ENCODE data around the gene CCDC157. TPM values are rescaled to one million over a fixed set of nuclear protein-coding genes. Genes with fewer than 3 reads are reported as not detected.
"Not testable (repeated sequence)": the region's sequence is repeated elsewhere in the genome, so short reads cannot be mapped to it uniquely, and the experiment has no call there.

The CCDC157 gene
- total RNA-seq, 4 donors from 2014 or later: 2.2 to 4.7 (median 3.1) TPM

DNA sequence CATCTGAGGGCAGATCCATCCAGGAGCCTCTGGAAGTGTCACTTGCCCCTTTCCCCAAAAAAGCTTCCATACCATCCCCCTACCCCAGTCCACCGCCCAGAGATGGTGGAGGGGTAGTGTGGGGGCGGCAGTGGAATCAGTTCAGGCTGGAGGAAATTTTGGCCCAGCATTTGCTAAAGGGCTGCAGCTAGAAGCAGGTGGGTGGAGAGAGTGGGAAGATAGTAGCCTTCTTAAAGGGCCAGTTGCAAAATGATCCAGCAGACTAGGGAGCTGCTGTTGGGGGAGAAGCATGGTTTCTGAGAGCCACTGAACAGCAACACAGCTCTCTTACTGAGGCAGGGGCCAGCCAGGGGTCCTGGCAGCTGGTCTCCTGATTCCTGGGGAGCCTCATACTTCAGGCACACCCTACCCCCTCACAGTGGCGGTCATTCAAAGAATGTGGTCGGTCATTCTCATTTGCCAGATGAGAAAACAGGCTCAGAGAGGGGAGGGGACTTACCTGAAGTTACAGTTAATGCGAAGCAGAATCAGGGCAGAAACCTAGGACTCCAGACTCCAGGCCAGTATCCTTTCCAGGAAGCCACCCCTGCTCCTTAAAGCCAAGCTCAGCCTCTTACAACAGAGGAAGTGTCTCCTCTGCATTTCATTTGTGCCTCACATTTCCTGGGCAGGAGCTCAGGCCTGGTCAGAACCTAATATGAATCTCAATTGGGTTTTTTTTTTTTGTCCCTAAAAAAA is 45.4 kb downstream of the CCDC157 start:
- H3K27ac ChIP-seq: no peak overlapping the region
- peaks cover 35% of the 10 kb centered on the region for H3K4me1 ChIP-seq
- WGBS: 63% methylated on average over 5 of the region's 5 CpGs
- TF ChIP-seq EP300 (IDR thresholded peaks at IDR 0.05): no peak
- TF ChIP-seq, protein P1, sequence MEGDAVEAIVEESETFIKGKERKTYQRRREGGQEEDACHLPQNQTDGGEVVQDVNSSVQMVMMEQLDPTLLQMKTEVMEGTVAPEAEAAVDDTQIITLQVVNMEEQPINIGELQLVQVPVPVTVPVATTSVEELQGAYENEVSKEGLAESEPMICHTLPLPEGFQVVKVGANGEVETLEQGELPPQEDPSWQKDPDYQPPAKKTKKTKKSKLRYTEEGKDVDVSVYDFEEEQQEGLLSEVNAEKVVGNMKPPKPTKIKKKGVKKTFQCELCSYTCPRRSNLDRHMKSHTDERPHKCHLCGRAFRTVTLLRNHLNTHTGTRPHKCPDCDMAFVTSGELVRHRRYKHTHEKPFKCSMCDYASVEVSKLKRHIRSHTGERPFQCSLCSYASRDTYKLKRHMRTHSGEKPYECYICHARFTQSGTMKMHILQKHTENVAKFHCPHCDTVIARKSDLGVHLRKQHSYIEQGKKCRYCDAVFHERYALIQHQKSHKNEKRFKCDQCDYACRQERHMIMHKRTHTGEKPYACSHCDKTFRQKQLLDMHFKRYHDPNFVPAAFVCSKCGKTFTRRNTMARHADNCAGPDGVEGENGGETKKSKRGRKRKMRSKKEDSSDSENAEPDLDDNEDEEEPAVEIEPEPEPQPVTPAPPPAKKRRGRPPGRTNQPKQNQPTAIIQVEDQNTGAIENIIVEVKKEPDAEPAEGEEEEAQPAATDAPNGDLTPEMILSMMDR (IDR thresholded peaks at IDR 0.05): no peak
- no peak for TF ChIP-seq POLR2AphosphoS5 (IDR thresholded peaks at IDR 0.05)
- TF ChIP-seq POLR2A (IDR thresholded peaks at IDR 0.05): no peak
- no peak for DNase-seq (ENCODE audit: low spot score in 2 of 2)
- H3K4me3 ChIP-seq: no peak overlapping the region
- H3K27me3 ChIP-seq: no peaks in the 10 kb centered on the region
- peaks cover 11% of the 10 kb centered on the region for H3K36me3 ChIP-seq
- H3K9me3 ChIP-seq: no peaks in the 10 kb centered on the region

DNA sequence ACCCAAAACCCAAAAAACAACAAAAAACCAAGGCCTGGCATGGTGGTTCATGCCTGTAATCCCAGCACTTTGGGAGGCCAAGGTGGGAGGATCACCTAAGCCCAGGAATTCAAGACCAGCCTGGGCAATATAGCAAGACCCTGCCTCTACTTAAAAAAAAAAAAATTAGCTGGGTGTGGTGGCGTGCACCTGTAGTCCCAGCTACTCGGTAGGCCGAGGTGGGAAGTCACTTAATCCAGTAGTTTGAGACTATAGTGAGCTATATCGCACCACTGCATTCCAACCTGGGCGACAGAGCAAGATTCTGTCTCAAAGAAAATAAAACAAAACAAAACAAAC is 45.9 kb downstream of the CCDC157 start:
- H3K36me3 ChIP-seq: peaks cover 14% of the 10 kb centered on the region
- H3K27ac ChIP-seq; DNase-seq (ENCODE audit: low spot score in 2 of 2); H3K9me3 ChIP-seq; H3K27me3 ChIP-seq; H3K4me3 ChIP-seq: not testable (repeated sequence)
- WGBS: 97% methylated on average over 5 of the region's 5 CpGs
- peaks cover 31% of the 10 kb centered on the region for H3K4me1 ChIP-seq

DNA sequence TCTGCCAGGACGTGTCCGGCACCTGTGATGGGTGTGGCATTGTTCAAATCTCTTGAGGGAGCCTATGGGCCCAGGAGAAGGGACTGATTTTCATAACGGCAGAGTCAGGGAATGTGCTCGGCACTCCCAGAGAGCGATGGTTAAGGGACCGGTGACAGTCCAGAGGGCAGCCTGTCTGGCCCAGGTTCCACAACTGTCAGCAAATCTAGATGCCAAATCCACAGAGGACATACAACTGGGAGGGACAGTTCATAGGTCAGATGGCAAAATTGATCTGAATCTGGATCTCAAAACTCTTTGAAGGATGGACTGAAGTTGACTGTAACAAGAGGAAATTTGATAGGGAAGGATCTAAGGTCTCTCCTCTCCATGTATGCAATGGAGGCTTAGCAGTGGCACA is 47.5 kb downstream of the CCDC157 start:
- peaks cover 24% of the 10 kb centered on the region for H3K4me1 ChIP-seq
- WGBS: 68% methylated on average over 6 of the region's 6 CpGs

DNA sequence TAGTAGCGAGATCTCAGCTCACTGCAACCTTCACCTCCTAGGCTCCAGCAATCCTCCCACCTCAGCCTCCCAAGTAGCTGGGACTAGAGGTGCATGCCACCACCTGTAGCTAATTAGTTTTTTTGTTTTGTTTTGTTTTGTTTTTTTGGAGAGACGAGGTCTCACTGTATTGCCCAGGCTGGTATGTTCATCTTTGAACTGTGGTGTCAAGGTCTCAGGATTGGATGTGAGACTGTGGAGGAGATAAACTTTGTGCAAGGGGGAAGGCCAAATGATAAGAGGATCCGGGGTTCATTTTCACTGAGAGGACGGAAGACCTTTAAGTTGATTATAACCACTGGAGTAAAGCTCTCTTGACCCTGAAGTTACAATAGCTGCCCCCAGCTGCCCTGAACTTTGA is 48.9 kb downstream of the CCDC157 start:
- peaks cover 14% of the 10 kb centered on the region for H3K4me1 ChIP-seq
- 64% methylated on average over 4 of the region's 4 CpGs for WGBS
- no peaks in the 10 kb centered on the region for H3K27me3 ChIP-seq
- H3K9me3 ChIP-seq: no peaks in the 10 kb centered on the region
- no peak overlapping the region for H3K4me3 ChIP-seq
- H3K27ac ChIP-seq: no peak overlapping the region
- TF ChIP-seq, protein P1 (IDR thresholded peaks at IDR 0.05): no peak
- TF ChIP-seq POLR2A (IDR thresholded peaks at IDR 0.05) (no peak), POLR2AphosphoS5 (IDR thresholded peaks at IDR 0.05) (no peak), EP300 (IDR thresholded peaks at IDR 0.05) (no peak)
- DNase-seq (ENCODE audit: low spot score in 2 of 2): no peak
- H3K36me3 ChIP-seq: peaks cover 31% of the 10 kb centered on the region

More for the DNA sequence above, 47.5 kb downstream of the CCDC157 start:
- Histone ChIP-seq H3K27me3 (no peaks in the 10 kb centered on the region), H3K36me3 (peaks cover 19% of the 10 kb centered on the region), H3K27ac (no peak overlapping the region), H3K9me3 (no peaks in the 10 kb centered on the region), H3K4me3 (no peak overlapping the region)
- TF ChIP-seq EP300 (IDR thresholded peaks at IDR 0.05): no peak
- no peak for TF ChIP-seq POLR2AphosphoS5 (IDR thresholded peaks at IDR 0.05)
- TF ChIP-seq, protein P1 (IDR thresholded peaks at IDR 0.05): no peak
- no peak for TF ChIP-seq POLR2A (IDR thresholded peaks at IDR 0.05)
- no peak for DNase-seq (ENCODE audit: low spot score in 2 of 2)

DNA sequence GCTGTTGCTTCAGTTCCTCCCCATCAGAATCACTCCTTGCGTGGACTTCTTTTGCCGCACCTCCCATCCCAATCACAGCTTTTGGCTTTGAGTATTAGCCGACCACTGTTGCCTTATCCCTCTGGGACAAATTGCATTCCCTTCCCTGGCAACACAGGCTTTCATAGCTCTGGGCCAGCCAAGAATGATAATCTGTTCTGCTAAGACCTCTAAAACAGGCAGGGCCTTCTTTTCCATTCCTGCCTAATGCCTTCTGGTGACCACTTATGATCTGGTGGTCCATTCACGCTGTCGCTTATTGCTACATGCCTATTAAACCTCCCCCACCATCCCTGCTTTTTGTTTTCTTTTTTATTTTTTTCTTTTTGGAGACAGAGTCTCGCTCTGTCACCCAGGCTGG is 49.6 kb downstream of the CCDC157 start:
- Histone ChIP-seq H3K27me3 (no peaks in the 10 kb centered on the region), H3K36me3 (peaks cover 34% of the 10 kb centered on the region), H3K4me3 (no peak overlapping the region), H3K4me1 (peaks cover 14% of the 10 kb centered on the region), H3K27ac (no peak overlapping the region), H3K9me3 (no peaks in the 10 kb centered on the region)
- no peak for DNase-seq (ENCODE audit: low spot score in 2 of 2)
- TF ChIP-seq, protein P1 (IDR thresholded peaks at IDR 0.05): no peak
- TF ChIP-seq POLR2A (IDR thresholded peaks at IDR 0.05): no peak
- no peak for TF ChIP-seq POLR2AphosphoS5 (IDR thresholded peaks at IDR 0.05)
- TF ChIP-seq EP300 (IDR thresholded peaks at IDR 0.05): no peak
- WGBS: 92% methylated on average over 6 of the region's 6 CpGs

All from suprapubic skin (tissue), 4 donors.